K562 treated with DMSO at 1 percent for 24 hours (cell line): ENCODE data around the gene GPR142. TPM values are rescaled to one million over a fixed set of nuclear protein-coding genes. Genes with fewer than 3 reads are reported as not detected.

Source experiments
- total RNA-seq: library from RNA; unstranded; fragments of 300-600 nt; gene quantifications from 2 replicates; pipeline ENCODE4 v1.2.3, GENCODE V29; 2022; ENCODE audit warnings: low read depth; ENCODE audit not compliant: insufficient read depth

GPR142 gene
- not detected in 2 replicates for total RNA-seq

GRCh38 chr17:74367206-74367605, at the start of gene GPR142:
TSS of gene GPR142 (plus strand) at chr17:74367506. CDS start at chr17:74369541, 2,035 bp downstream.

GRCh38 chr17:74325743-74326379, 41.4 kb upstream of the GPR142 start, which contains the start of gene KIF19:
TSS of gene KIF19 (plus strand) at chr17:74326226. CDS start at chr17:74326350, 124 bp downstream.

GRCh38 chr17:74361230-74362068, 5.9 kb upstream of the GPR142 start, which contains the start of gene BTBD17:
TSS of gene BTBD17 (minus strand) at chr17:74361868. CDS start at chr17:74361819, 49 bp downstream.

Other genes with a start within 250 kb of the GPR142 start
- 2,047 and 2,073 TPM in 2 replicates for gene RPL38, start 163.8 kb upstream of the GPR142 start, total RNA-seq
- 1.9 and 3.7 TPM in 2 replicates for gene TTYH2, start 153.9 kb upstream of the GPR142 start, total RNA-seq
- not detected in 2 replicates for gene DNAI2, start 93.3 kb upstream of the GPR142 start, total RNA-seq
- gene KIF19, start 41.3 kb upstream of the GPR142 start, total RNA-seq = 0.10 TPM in 1 of 2 replicates, not detected in the other
- 0.20 TPM in 1 of 2 replicates, not detected in the other for gene BTBD17, start 5.6 kb upstream of the GPR142 start, total RNA-seq
- gene GPRC5C, start 64.6 kb downstream of the GPR142 start, total RNA-seq = 10.6 and 11.4 TPM in 2 replicates
- 1.5 and 3.2 TPM in 2 replicates for gene CD300A, start 99.1 kb downstream of the GPR142 start, total RNA-seq
- gene CD300LB, start 164.0 kb downstream of the GPR142 start, total RNA-seq = not detected in 2 replicates
- not detected in 2 replicates for gene CD300C, start 178.6 kb downstream of the GPR142 start, total RNA-seq
- not detected in 2 replicates for gene CD300H, start 200.0 kb downstream of the GPR142 start, total RNA-seq
- gene CD300LD, start 224.8 kb downstream of the GPR142 start, total RNA-seq = not detected in 2 replicates